GM12878 (cell line): ENCODE results near the gene SLC2A8. TPM values are rescaled to one million over a fixed set of nuclear protein-coding genes. Genes with fewer than 3 reads are reported as not detected.
A peak's percentile ranks its signal among the peaks of the same experiment; 100 is the strongest.

ENCODE experiments used
- ATAC-seq: fragments of 200-7000 bp; cut with Tn5 transposase; 3 replicates; pipeline ENCODE4 v1.9.1; 2020; ENCODE audit warnings: mild to moderate bottlenecking, moderate library complexity
- BruUV-seq: library from RNA; stranded (reverse); fragments of 400-500 nt; replicated peaks from 2 replicates; lab custom pipeline; 2021; lab: Mats Ljungman, UMichigan
- CTCF ChIA-PET: fragments of 300-600 bp; sonication (Branson Sonifier 250); formaldehyde crosslinking; extraction: SDS; loops from one replicate; lab custom pipeline; 2021; ENCODE audit warnings: inconsistent platforms; lab: Yijun Ruan, JAX
- POLR2A ChIA-PET: fragments of 350-600 bp; formaldehyde crosslinking; extraction: SDS; loops from one replicate; lab custom pipeline; 2021; ENCODE audit warnings: inconsistent platforms; lab: Charles Lee
- RAD21 ChIA-PET: fragments of 300-600 bp; sonication (Branson Sonifier 250); formaldehyde crosslinking; loops from one replicate; lab custom pipeline; 2023; ENCODE audit warnings: antibody characterized with exemption; ENCODE audit not compliant: unreplicated experiment; lab: Charles Lee
- SMC1A ChIA-PET: fragments of 300-600 bp; sonication (Branson Sonifier 250); formaldehyde crosslinking; loops from one replicate; lab custom pipeline; 2023; ENCODE audit not compliant: unreplicated experiment, uncharacterized antibody; lab: Charles Lee
- DNase-seq: peaks from one replicate; pipeline ENCODE4 v3.0.0-alpha.2; 2011; ENCODE audit warnings: low read depth, low spot score
- FAIRE-seq: peaks from 3 replicates; lab custom pipeline; 2011; peaks lifted over from hg19 to GRCh38; lab: Jason Lieb, UNC
- H2AFZ ChIP-seq: 2 replicates; pipeline ENCODE4 v1.6.0; 2011; ENCODE audit warnings: low read depth, low read length, control low read depth; ENCODE audit not compliant: control insufficient read depth
- H3K27ac ChIP-seq: 2 replicates; pipeline ENCODE4 v1.5.1; 2011; ENCODE audit warnings: control low read depth; ENCODE audit not compliant: control insufficient read depth, insufficient read depth
- H3K27me3 ChIP-seq, 2 experiments: replicated peaks in 1 of 2; 2 replicates each; pipeline versions ENCODE4 v1.6.0 to v1.6.1; 2011; ENCODE audit warnings: low read length in 1 of 2; ENCODE audit not compliant: control insufficient read depth in 2 of 2, insufficient read depth in 2 of 2
- H3K36me3 ChIP-seq, 2 experiments: 2 replicates each; pipeline ENCODE4 v1.5.1; 2011; ENCODE audit warnings: low read length in 1 of 2; ENCODE audit not compliant: control insufficient read depth in 2 of 2, insufficient read depth in 2 of 2
- H3K4me1 ChIP-seq: 2 replicates; pipeline ENCODE4 v1.6.1; 2011; ENCODE audit warnings: mild to moderate bottlenecking, low read length, moderate library complexity, mixed read lengths; ENCODE audit not compliant: control insufficient read depth, insufficient read depth
- H3K4me2 ChIP-seq: 2 replicates; pipeline ENCODE4 v1.6.0; 2011; ENCODE audit warnings: control low read depth; ENCODE audit not compliant: control insufficient read depth, insufficient read depth
- H3K4me3 ChIP-seq: fragments of 200-600 bp; sonication (generic); 2 replicates; pipeline ENCODE4 v1.5.1; 2016
- H3K79me2 ChIP-seq: 2 replicates; pipeline ENCODE4 v1.6.0; 2011; ENCODE audit warnings: low read length; ENCODE audit not compliant: control insufficient read depth, insufficient read depth
- H3K9ac ChIP-seq: 2 replicates; pipeline ENCODE4 v1.8.0; 2011; ENCODE audit warnings: low read length, control low read depth, mixed read lengths; ENCODE audit not compliant: control insufficient read depth, insufficient read depth
- H3K9me3 ChIP-seq: replicated peaks from 3 replicates; pipeline ENCODE4 v1.5.1; 2011; ENCODE audit warnings: mild to moderate bottlenecking, low read length; ENCODE audit not compliant: control insufficient read depth, insufficient read depth
- H4K20me1 ChIP-seq: 2 replicates; pipeline ENCODE4 v1.6.0; 2011; ENCODE audit not compliant: control insufficient read depth, insufficient read depth
- BCL3 ChIP-seq: IDR thresholded peaks from 2 replicates; pipeline ENCODE4 v1.6.1; 2011; ENCODE audit warnings: borderline replicate concordance, low read depth, mild to moderate bottlenecking, moderate library complexity, low read length; ENCODE audit not compliant: insufficient read depth, poor library complexity, severe bottlenecking
- CTCF ChIP-seq, 3 experiments: IDR thresholded peaks in 2 of 3; conservative IDR thresholded peaks in 1 of 3; 2 replicates each; pipeline ENCODE4 v1.5.1; 2011; ENCODE audit warnings: low read depth in 3 of 3, low read length in 3 of 3, mild to moderate bottlenecking in 3 of 3, control low read depth in 2 of 3, moderate library complexity in 2 of 3, inconsistent platforms in 1 of 3, mixed read lengths in 1 of 3; ENCODE audit not compliant: control insufficient read depth in 2 of 3, insufficient read depth in 1 of 3; ENCODE audit errors: extremely low read depth in 1 of 3
- ELK1 ChIP-seq: IDR thresholded peaks from 2 replicates; pipeline ENCODE4 v1.6.1; 2012; ENCODE audit warnings: low read depth, low read length, improper control_type of control experiment
- FOS ChIP-seq: IDR thresholded peaks from 3 replicates; pipeline ENCODE4 v1.6.1; 2011; ENCODE audit warnings: borderline replicate concordance; ENCODE audit not compliant: insufficient read length; ENCODE audit errors: extremely low read depth
- FOXM1 ChIP-seq: IDR thresholded peaks from 2 replicates; pipeline ENCODE4 v1.6.1; 2012; ENCODE audit warnings: low read depth, mild to moderate bottlenecking, inconsistent platforms, low read length, moderate library complexity
- IRF4 ChIP-seq: IDR thresholded peaks from 2 replicates; pipeline ENCODE4 v1.6.1; 2011; ENCODE audit warnings: low read depth, low read length
- KLF5 ChIP-seq: fragments of 450-650 bp; IDR thresholded peaks from 2 replicates; pipeline ENCODE4 v1.6.1; 2014; ENCODE audit warnings: mild to moderate bottlenecking; ENCODE audit not compliant: partially characterized antibody
- MAX ChIP-seq: IDR thresholded peaks from 2 replicates; pipeline ENCODE4 v1.6.1; 2012; ENCODE audit warnings: low read depth, low read length, improper control_type of control experiment
- PBX3 ChIP-seq: IDR thresholded peaks from 2 replicates; pipeline ENCODE4 v1.6.1; 2011; ENCODE audit warnings: mild to moderate bottlenecking, low read depth, low read length, moderate library complexity; ENCODE audit not compliant: insufficient replicate concordance
- PML ChIP-seq: IDR thresholded peaks from 2 replicates; pipeline ENCODE4 v1.6.1; 2012; ENCODE audit warnings: low read length, inconsistent platforms
- WRNIP1 ChIP-seq: IDR thresholded peaks from 2 replicates; pipeline ENCODE4 v1.6.1; 2011; ENCODE audit warnings: low read depth, low read length, improper control_type of control experiment, borderline replicate concordance
- WGBS: methylation state at CpG from one replicate; pipeline ENCODE4 v1.1.6; 2016; ENCODE audit warnings: low lambda C conversion rate; ENCODE audit not compliant: insufficient replicate concordance, insufficient coverage; ENCODE audit errors: missing lambda C conversion rate; 5-methylcytosine and 5-hydroxymethylcytosine counted together
- in situ Hi-C: fragments of 300-500 bp; cut with MboI; formaldehyde crosslinking; loops from 9 replicates; pipeline ENCODE4 v1.14.3; 2018; ENCODE audit warnings: mixed read lengths
- intact Hi-C: fragments of 100-400 bp; cut with micrococcal nuclease; formaldehyde crosslinking; loops from one replicate; pipeline ENCODE4 v1.14.2; 2022; ENCODE audit not compliant: unreplicated experiment
- polyA plus RNA-seq, 11 experiments: library from polyadenylated mRNA; depleted of rRNA in 4 of 11; unstranded in 6 of 11; stranded (reverse) in 5 of 11; fragments of >200 nt; fragmentation: Nextera tagmentation in 4 of 11; fragmentation: Illumina TruSeq in 1 of 11; extraction: Ambion mirVana in 4 of 11; extraction: Trizol in 1 of 11; gene quantifications; 1 replicate in 1 of 11; 2 replicates in 10 of 11; pipeline versions ENCODE4 v1.2.1 to v1.2.3, GENCODE V29; 2011 to 2016; ENCODE audit warnings: inconsistent platforms in 2 of 11, missing spikeins in 2 of 11, low read depth in 1 of 11
- total RNA-seq, 4 experiments: library from RNA; depleted of rRNA in 3 of 4; stranded (reverse); fragments of >200 nt in 3 of 4; fragmentation: Illumina TruSeq in 1 of 4; extraction: Trizol in 1 of 4; gene quantifications; 2 replicates each; pipeline versions ENCODE4 v1.2.1 to v1.2.3, GENCODE V29; 2013 to 2021

The SLC2A8 gene
- total and polyA plus RNA-seq, 10 of the 15 experiments (the other 5 are each of a cell fraction or from before 2014, with no cell fraction given), result 0.31 to 22.7 (median 10.0) TPM

GRCh38 chr9:127395497-127396252 is 1.3 kb upstream of the SLC2A8 start:
- H3K27me3 ChIP-seq, result no peaks in the 10 kb centered on the region
- ChIA-PET RAD21 (interaction anchor here (1.3 to 1.9 kb wide), 4 partner anchors 56 to 181 kb away, joined by 8 to 17 read pairs (median 11); partner anchors contain the start of genes LRSAM1 and RPL12), SMC1A (no interaction called here), CTCF (interaction anchor here (0.6 to 2.3 kb wide), 4 partner anchors 76 to 466 kb away, joined by 3 to 12 read pairs (median 6); no protein-coding TSS in a partner anchor), POLR2A (interaction anchor here (0.6 to 1.6 kb wide), 4 partner anchors 8 to 361 kb away, joined by 6 to 18 read pairs (median 8); partner anchors contain the start of genes LRSAM1, RPL12 and ZNF79)
- WGBS, result 90% methylated on average over 7 of the region's 7 CpGs
- H3K9me3 ChIP-seq, result no peaks in the 10 kb centered on the region
- DNase-seq (no peak), ATAC-seq (no peak), FAIRE-seq (peak; percentile 52)
- H3K79me2 ChIP-seq, result peaks cover 9% of the 10 kb centered on the region
- peak overlapping the region; percentile 98 for H3K4me2 ChIP-seq
- no peaks in the 10 kb centered on the region; a peak in 1 of 4 replicates for H3K36me3 ChIP-seq
- in situ Hi-C loops (loop anchor here (5.0 kb wide), 1 partner anchor 178 kb away; no protein-coding TSS in a partner anchor), intact Hi-C loops (loop anchor here (2.0 to 5.0 kb wide), 3 partner anchors 83 to 453 kb away; no protein-coding TSS in a partner anchor)
- BruUV-seq, result no TSS peak
- no peak overlapping the region; the same call in 1 of the 2 replicates for H3K27ac ChIP-seq
- H2AFZ ChIP-seq, result peak overlapping the region; percentile 62
- H4K20me1 ChIP-seq, result no peaks in the 10 kb centered on the region
- peaks cover 10% of the 10 kb centered on the region for H3K4me1 ChIP-seq
- 0 out of 2 replicates have a peak overlapping the region, but pooled peaks have one; percentile 51 for H3K9ac ChIP-seq
- no peak overlapping the region; the same call in 1 of the 2 replicates for H3K4me3 ChIP-seq
- no peak for TF ChIP-seq FOXM1
- no peak for TF ChIP-seq KLF5
- TF ChIP-seq IRF4, result no peak
- no peak for TF ChIP-seq BCL3
- no peak for TF ChIP-seq WRNIP1
- no peak for TF ChIP-seq MAX
- no peak for TF ChIP-seq ELK1
- TF ChIP-seq FOS, result no peak
- no peak for TF ChIP-seq PML
- no peak for TF ChIP-seq CTCF (IDR thresholded peaks at IDR 0.05 in 2 of 3, conservative IDR thresholded peaks at IDR 0.05 in 1 of 3; ENCODE audit: control insufficient read depth in 2 of 3, extremely low read depth in 1 of 3, insufficient read depth in 1 of 3, low read depth in 3 of 3, low read length in 3 of 3)
- no peak for TF ChIP-seq PBX3
